Measurements from ENCODE around the gene ADCY3.

ADCY3 gene

GRCh38 chr2:24920098-24920808 is at the start of gene ADCY3:
ADCY3 (minus strand) TSS chr2:24920237; CDS start chr2:24918987, 1,250 bp downstream.
- peak; percentile 28 to 69 (median 35) for DNase-seq (ENCODE audit: low read depth in 3 of 3)

GRCh38 chr2:24969784-24970183 is 49.7 kb upstream of the ADCY3 start:
- no peak for DNase-seq (ENCODE audit: low read depth in 3 of 3)

- DNase-seq (ENCODE audit: low read depth in 3 of 3) = no peak
Measured at GRCh38 chr2:24961903-24962302, 41.9 kb upstream of the ADCY3 start.

GRCh38 chr2:24959761-24960160 is 39.7 kb upstream of the ADCY3 start:
- no peak for DNase-seq (ENCODE audit: low read depth in 3 of 3)

- DNase-seq (ENCODE audit: low read depth in 3 of 3) = no peak
Measured at GRCh38 chr2:24958411-24958935, 38.4 kb upstream of the ADCY3 start.

- no peak for DNase-seq (ENCODE audit: low read depth in 3 of 3)
Measured at GRCh38 chr2:24957976-24958375, 37.9 kb upstream of the ADCY3 start.

GRCh38 chr2:24957221-24957620 is 37.2 kb upstream of the ADCY3 start:
- no peak for DNase-seq (ENCODE audit: low read depth in 3 of 3)

GRCh38 chr2:24955921-24956320 is 35.9 kb upstream of the ADCY3 start:
- no peak for DNase-seq (ENCODE audit: low read depth in 3 of 3)

GRCh38 chr2:24955232-24955631 is 35.2 kb upstream of the ADCY3 start:
- no peak for DNase-seq (ENCODE audit: low read depth in 3 of 3)

GRCh38 chr2:24950102-24950501 is 30.1 kb upstream of the ADCY3 start:
- no peak for DNase-seq (ENCODE audit: low read depth in 3 of 3)

GRCh38 chr2:24948506-24948905 is 28.5 kb upstream of the ADCY3 start:
- no peak for DNase-seq (ENCODE audit: low read depth in 3 of 3)

GRCh38 chr2:24947561-24948157 is 27.6 kb upstream of the ADCY3 start:
- no peak for DNase-seq (ENCODE audit: low read depth in 3 of 3)

- DNase-seq (ENCODE audit: low read depth in 3 of 3) = no peak
Measured at GRCh38 chr2:24945907-24946306, 25.9 kb upstream of the ADCY3 start.

- DNase-seq (ENCODE audit: low read depth in 3 of 3) = no peak
Measured at GRCh38 chr2:24943427-24944053, 23.5 kb upstream of the ADCY3 start.

- DNase-seq (ENCODE audit: low read depth in 3 of 3) = no peak
Measured at GRCh38 chr2:24939353-24939752, 19.3 kb upstream of the ADCY3 start.

GRCh38 chr2:24937236-24937635 is 17.2 kb upstream of the ADCY3 start:
- DNase-seq (ENCODE audit: low read depth in 3 of 3) = no peak

- no peak for DNase-seq (ENCODE audit: low read depth in 3 of 3)
Measured at GRCh38 chr2:24935145-24935544, 15.1 kb upstream of the ADCY3 start.

- DNase-seq (ENCODE audit: low read depth in 3 of 3) = no peak
Measured at GRCh38 chr2:24932715-24933114, 12.7 kb upstream of the ADCY3 start.

- no peak for DNase-seq (ENCODE audit: low read depth in 3 of 3)
Measured at GRCh38 chr2:24930768-24931167, 10.7 kb upstream of the ADCY3 start.

GRCh38 chr2:24929230-24929629 is 9.2 kb upstream of the ADCY3 start:
- no peak for DNase-seq (ENCODE audit: low read depth in 3 of 3)

- DNase-seq (ENCODE audit: low read depth in 3 of 3) = no peak
Measured at GRCh38 chr2:24928036-24928435, 8.0 kb upstream of the ADCY3 start.

- peak; percentile 25 to 52 (median 43) for DNase-seq (ENCODE audit: low read depth in 3 of 3)
Measured at GRCh38 chr2:24926602-24927252, 6.7 kb upstream of the ADCY3 start.

Measured in stimulated activated CD4-positive, alpha-beta T cell treated with anti-CD3 and anti-CD28 coated beads, TNF-alpha, amount 100 ng/mL, for 24 hours (primary cell).